ENCODE measurements around the gene RIMKLB.
"Not testable (repeated sequence)": the region's sequence is repeated elsewhere in the genome, so short reads cannot be mapped to it uniquely, and the experiment has no call there.

Gene RIMKLB

GRCh38 chr12:8698879-8699278, 1.1 kb downstream of the RIMKLB start:
- Mint-ChIP-seq H3K9me3 (no peaks in the 10 kb centered on the region), H3K4me3 (peak overlapping the region; percentile 86 to 90), H3K27ac (peak overlapping the region; percentile 84 to 91), H3K36me3 (ENCODE audit: insufficient read depth) (peaks cover 4% of the 10 kb centered on the region), H3K4me1 (ENCODE audit: low read depth in 2 of 2) (peaks cover 14 to 26% of the 10 kb centered on the region in 2 donors), H3K27me3 (no peaks in the 10 kb centered on the region)
- ATAC-seq (replicated peaks) (no peak), DNase-seq (no peak)

DNA sequence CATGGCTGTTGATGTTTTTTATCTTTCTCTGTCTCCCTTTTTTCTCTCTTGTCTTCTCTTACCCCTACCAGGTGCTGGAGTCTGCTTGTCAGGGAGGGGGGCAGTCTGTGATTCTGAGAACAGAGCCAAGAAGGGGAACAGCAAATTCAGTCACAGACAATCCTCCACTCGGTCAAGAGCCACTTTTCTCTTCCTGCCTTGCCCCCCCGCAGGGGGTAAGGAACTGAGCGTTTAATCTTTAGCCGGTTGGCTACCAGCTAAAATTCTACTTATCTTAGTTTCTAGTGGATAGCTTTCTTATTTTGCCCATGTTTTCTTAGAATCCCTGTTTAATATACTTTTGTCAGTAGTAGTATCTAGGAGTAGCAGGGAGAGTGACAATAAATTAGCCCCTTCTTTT, 1.9 kb downstream of the RIMKLB start:
- Mint-ChIP-seq H3K36me3 (ENCODE audit: insufficient read depth) (peaks cover 4% of the 10 kb centered on the region), H3K9me3 (no peaks in the 10 kb centered on the region), H3K27me3 (no peaks in the 10 kb centered on the region), H3K4me3 (peak overlapping the region; percentile 58 to 61), H3K27ac (peak overlapping the region; percentile 33 to 56), H3K4me1 (ENCODE audit: low read depth in 2 of 2) (peaks cover 14 to 26% of the 10 kb centered on the region in 2 donors)
- DNase-seq, result no peak
- ATAC-seq (replicated peaks), result no peak

GRCh38 chr12:8701046-8701660, 3.4 kb downstream of the RIMKLB start:
- Mint-ChIP-seq H3K4me3 (no peak overlapping the region), H3K4me1 (ENCODE audit: low read depth in 2 of 2) (peaks cover 14 to 26% of the 10 kb centered on the region in 2 donors), H3K27me3 (no peaks in the 10 kb centered on the region), H3K9me3 (no peaks in the 10 kb centered on the region), H3K27ac (no peak overlapping the region), H3K36me3 (ENCODE audit: insufficient read depth) (peaks cover 4% of the 10 kb centered on the region)
- DNase-seq (no peak), ATAC-seq (replicated peaks) (no peak)

GRCh38 chr12:8702159-8702558, 4.4 kb downstream of the RIMKLB start:
- peaks cover 11 to 18% of the 10 kb centered on the region in 2 donors for H3K4me1 Mint-ChIP-seq (ENCODE audit: low read depth in 2 of 2)
- H3K4me3 Mint-ChIP-seq, result no peak overlapping the region
- H3K9me3 Mint-ChIP-seq, result no peaks in the 10 kb centered on the region
- no peak overlapping the region for H3K27ac Mint-ChIP-seq
- peaks cover 4% of the 10 kb centered on the region for H3K36me3 Mint-ChIP-seq (ENCODE audit: insufficient read depth)
- ATAC-seq (replicated peaks) (no peak), DNase-seq (no peak)
- H3K27me3 Mint-ChIP-seq, result no peaks in the 10 kb centered on the region

GRCh38 chr12:8709124-8709830, 11.5 kb downstream of the RIMKLB start:
- H3K9me3 Mint-ChIP-seq, result no peaks in the 10 kb centered on the region
- no peaks in the 10 kb centered on the region for H3K36me3 Mint-ChIP-seq (ENCODE audit: insufficient read depth)
- no peaks in the 10 kb centered on the region for H3K27me3 Mint-ChIP-seq
- ATAC-seq (replicated peaks) (no peak), DNase-seq (no peak)
- peaks cover 0 to 4% of the 10 kb centered on the region in 2 donors for H3K4me1 Mint-ChIP-seq (ENCODE audit: low read depth in 2 of 2)
- H3K27ac Mint-ChIP-seq, result no peak overlapping the region
- H3K4me3 Mint-ChIP-seq, result no peak overlapping the region

GRCh38 chr12:8712572-8712971, 14.8 kb downstream of the RIMKLB start:
- DNase-seq, result no peak
- Mint-ChIP-seq H3K4me3 (no peak overlapping the region), H3K27me3 (no peaks in the 10 kb centered on the region), H3K27ac (no peak overlapping the region), H3K36me3 (ENCODE audit: insufficient read depth) (peaks cover 2% of the 10 kb centered on the region), H3K9me3 (no peaks in the 10 kb centered on the region), H3K4me1 (ENCODE audit: low read depth in 2 of 2) (peaks cover 0 to 4% of the 10 kb centered on the region in 2 donors)
- no peak for ATAC-seq (replicated peaks)

GRCh38 chr12:8722286-8722800, 24.6 kb downstream of the RIMKLB start:
- H3K4me3 Mint-ChIP-seq, result no peak overlapping the region
- peaks cover 0 to 8% of the 10 kb centered on the region in 2 donors for H3K4me1 Mint-ChIP-seq (ENCODE audit: low read depth in 2 of 2)
- H3K27me3 Mint-ChIP-seq, result no peaks in the 10 kb centered on the region
- H3K27ac Mint-ChIP-seq, result no peak overlapping the region
- no peaks in the 10 kb centered on the region for H3K9me3 Mint-ChIP-seq
- DNase-seq (no peak), ATAC-seq (replicated peaks) (no peak)
- H3K36me3 Mint-ChIP-seq (ENCODE audit: insufficient read depth), result peaks cover 4% of the 10 kb centered on the region

DNA sequence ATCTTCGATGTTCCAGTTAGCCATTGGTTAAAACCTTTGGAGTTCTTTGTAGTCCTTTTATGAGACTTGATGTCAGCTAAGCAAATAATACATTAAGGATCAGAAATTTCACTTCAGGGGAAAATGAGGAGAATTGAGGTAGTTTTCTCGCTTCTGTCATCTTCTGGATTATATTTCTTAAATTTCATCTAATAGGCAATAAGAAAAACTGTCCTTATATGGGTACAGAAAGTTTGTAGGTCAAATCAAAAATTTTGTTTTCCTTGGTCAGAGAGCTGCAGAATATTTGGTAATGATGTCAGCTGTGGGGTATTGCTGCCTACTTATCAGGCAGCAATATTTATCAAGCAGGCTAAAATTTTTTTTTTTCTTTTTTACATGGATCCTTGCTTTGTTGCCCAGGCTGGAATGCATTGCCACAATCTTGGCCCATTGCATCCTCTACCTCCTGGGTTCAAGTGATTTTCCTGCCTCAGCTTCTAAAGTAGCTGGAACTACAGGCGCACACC, 37.1 kb downstream of the RIMKLB start:
- ATAC-seq (replicated peaks) (no peak), DNase-seq (no peak)
- H3K27me3 Mint-ChIP-seq, result no peaks in the 10 kb centered on the region
- H3K9me3 Mint-ChIP-seq, result no peaks in the 10 kb centered on the region
- H3K36me3 Mint-ChIP-seq (ENCODE audit: insufficient read depth), result no peaks in the 10 kb centered on the region
- no peak overlapping the region for H3K27ac Mint-ChIP-seq
- no peak overlapping the region for H3K4me3 Mint-ChIP-seq
- peaks cover 0 to 10% of the 10 kb centered on the region in 2 donors for H3K4me1 Mint-ChIP-seq (ENCODE audit: low read depth in 2 of 2)

- Mint-ChIP-seq H3K27me3 (no peaks in the 10 kb centered on the region), H3K36me3 (ENCODE audit: insufficient read depth) (peaks cover 4% of the 10 kb centered on the region), H3K4me1 (ENCODE audit: low read depth in 2 of 2) (peaks cover 0 to 10% of the 10 kb centered on the region in 2 donors), H3K9me3 (no peaks in the 10 kb centered on the region), H3K27ac (no peak overlapping the region), H3K4me3 (no peak overlapping the region)
- ATAC-seq (replicated peaks) (no peak), DNase-seq (no peak)
Observed at GRCh38 chr12:8742501-8742900, 44.7 kb downstream of the RIMKLB start.

DNA sequence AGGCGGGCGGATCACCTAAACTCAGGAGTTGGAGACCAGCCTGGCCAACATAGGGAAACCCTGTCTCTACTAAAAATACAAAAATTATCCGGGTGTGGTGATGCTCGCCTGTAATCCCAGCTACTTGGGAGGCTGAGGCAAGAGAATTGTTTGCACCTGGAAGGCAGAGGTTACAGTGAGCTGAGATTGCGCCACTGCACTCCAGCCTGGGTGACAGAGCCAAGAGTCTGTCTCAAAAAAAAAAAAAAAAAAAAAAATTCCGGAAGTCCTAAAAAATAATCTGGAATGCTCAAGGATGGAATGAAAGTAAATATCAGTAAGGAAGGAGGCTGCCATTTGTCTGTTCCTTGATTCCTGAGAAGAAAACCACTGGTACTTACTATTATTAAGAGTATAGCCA, 45.3 kb downstream of the RIMKLB start:
- H3K27ac Mint-ChIP-seq, DNase-seq: not testable (repeated sequence)

GRCh38 chr12:8745631-8746030, 47.8 kb downstream of the RIMKLB start:
- not testable (repeated sequence) for H3K27ac Mint-ChIP-seq; H3K4me3 Mint-ChIP-seq; DNase-seq; H3K4me1 Mint-ChIP-seq (ENCODE audit: low read depth in 2 of 2); ATAC-seq (replicated peaks); H3K36me3 Mint-ChIP-seq (ENCODE audit: insufficient read depth); H3K9me3 Mint-ChIP-seq; H3K27me3 Mint-ChIP-seq

More for the DNA sequence above, 45.3 kb downstream of the RIMKLB start:
- not testable (repeated sequence) for H3K9me3 Mint-ChIP-seq; ATAC-seq (replicated peaks); H3K27me3 Mint-ChIP-seq; H3K36me3 Mint-ChIP-seq (ENCODE audit: insufficient read depth); H3K4me3 Mint-ChIP-seq; H3K4me1 Mint-ChIP-seq (ENCODE audit: low read depth in 2 of 2)

GRCh38 chr12:8746046-8746445, 48.3 kb downstream of the RIMKLB start:
- Mint-ChIP-seq H3K27ac (no peak overlapping the region), H3K27me3 (no peaks in the 10 kb centered on the region), H3K9me3 (no peaks in the 10 kb centered on the region), H3K4me3 (no peak overlapping the region), H3K36me3 (ENCODE audit: insufficient read depth) (peaks cover 4% of the 10 kb centered on the region), H3K4me1 (ENCODE audit: low read depth in 2 of 2) (peaks cover 0 to 4% of the 10 kb centered on the region in 2 donors)
- DNase-seq (no peak), ATAC-seq (replicated peaks) (no peak)

- not testable (repeated sequence) for H3K36me3 Mint-ChIP-seq (ENCODE audit: insufficient read depth); H3K4me1 Mint-ChIP-seq (ENCODE audit: low read depth in 2 of 2); ATAC-seq (replicated peaks)
Observed at GRCh38 chr12:8760076-8760475, 62.3 kb downstream of the RIMKLB start.

GRCh38 chr12:8762701-8763100, 64.9 kb downstream of the RIMKLB start:
- ATAC-seq (replicated peaks); H3K27ac Mint-ChIP-seq; H3K4me1 Mint-ChIP-seq (ENCODE audit: low read depth in 2 of 2); H3K36me3 Mint-ChIP-seq (ENCODE audit: insufficient read depth); DNase-seq; H3K4me3 Mint-ChIP-seq; H3K9me3 Mint-ChIP-seq; H3K27me3 Mint-ChIP-seq: not testable (repeated sequence)

More at GRCh38 chr12:8760076-8760475, 62.3 kb downstream of the RIMKLB start:
- H3K27me3 Mint-ChIP-seq, H3K9me3 Mint-ChIP-seq, H3K27ac Mint-ChIP-seq, H3K4me3 Mint-ChIP-seq, DNase-seq: not testable (repeated sequence)
